Endothelial cell of umbilical vein (primary cell): ENCODE data around the gene DOC2B. TPM values are rescaled to one million over a fixed set of nuclear protein-coding genes. Genes with fewer than 3 reads are reported as not detected.

Experiments
- BruUV-seq: library from RNA; stranded (reverse); fragments of 400-500 nt; replicated peaks from 2 replicates; lab custom pipeline; 2021; lab: Mats Ljungman, UMichigan
- CTCF ChIA-PET: fragments of 300-600, 350-600 bp; sonication (Branson Sonifier 250); formaldehyde crosslinking; loops from one replicate; lab custom pipeline; 2021; ENCODE audit warnings: antibody characterized with exemption, inconsistent platforms; lab: Charles Lee
- POLR2A ChIA-PET: fragments of 300-600, 350-600 bp; sonication (Branson Sonifier 250); formaldehyde crosslinking; loops from one replicate; lab custom pipeline; 2021; ENCODE audit warnings: antibody characterized with exemption, inconsistent platforms; lab: Charles Lee
- DNase-seq: peaks from one replicate; pipeline ENCODE4 v3.0.0-alpha.2; 2011; ENCODE audit warnings: low read depth, low spot score
- FAIRE-seq: peaks from 2 replicates; lab custom pipeline; 2011; peaks lifted over from hg19 to GRCh38; lab: Jason Lieb, UNC
- H2AFZ ChIP-seq: 2 replicates; pipeline ENCODE4 v1.6.0; 2012; ENCODE audit warnings: low read depth, low read length, control low read depth, inconsistent platforms
- H3K27ac ChIP-seq: 2 replicates; pipeline ENCODE4 v1.5.1; 2011; ENCODE audit warnings: low read depth, mild to moderate bottlenecking, control low read depth, low read length, moderate library complexity; ENCODE audit not compliant: insufficient read depth
- H3K27me3 ChIP-seq, 2 experiments: 2 replicates each; pipeline versions ENCODE4 v1.6.0 to v1.6.1; 2011; ENCODE audit warnings: low read length in 2 of 2, mixed read lengths in 1 of 2; ENCODE audit not compliant: control insufficient read depth in 2 of 2, insufficient read depth in 2 of 2
- H3K36me3 ChIP-seq, 2 experiments: 2 replicates in 1 of 2; 3 replicates in 1 of 2; pipeline ENCODE4 v1.5.1; 2011; ENCODE audit warnings: low read length in 2 of 2, mild to moderate bottlenecking in 1 of 2, moderate library complexity in 1 of 2; ENCODE audit not compliant: control insufficient read depth in 2 of 2, insufficient read depth in 2 of 2; ENCODE audit errors: extremely low read depth in 1 of 2
- H3K4me1 ChIP-seq: 3 replicates; pipeline ENCODE4 v1.5.1; 2011; ENCODE audit warnings: mild to moderate bottlenecking, low read length; ENCODE audit not compliant: control insufficient read depth, insufficient read depth; ENCODE audit errors: extremely low read depth
- H3K4me2 ChIP-seq: 2 replicates; pipeline ENCODE4 v1.6.1; 2011; ENCODE audit warnings: low read length, control low read depth, mixed read lengths; ENCODE audit not compliant: insufficient read depth
- H3K4me3 ChIP-seq, 3 experiments: fragments of 200-600 bp in 1 of 3; sonication (generic), shearing (Covaris generic) in 1 of 3; replicated peaks in 1 of 3; 2 replicates each; pipeline ENCODE4 v1.5.1; 2011 to 2016; ENCODE audit warnings: control low read depth in 3 of 3, low read length in 3 of 3, mild to moderate bottlenecking in 2 of 3, inconsistent platforms in 1 of 3, low read depth in 1 of 3, moderate library complexity in 1 of 3; ENCODE audit not compliant: insufficient read depth in 1 of 3
- H3K79me2 ChIP-seq: 2 replicates; pipeline ENCODE4 v1.6.0; 2012; ENCODE audit warnings: low read length, inconsistent platforms; ENCODE audit not compliant: control insufficient read depth, insufficient read depth
- H3K9ac ChIP-seq: replicated peaks from 2 replicates; pipeline ENCODE3; 2011; ENCODE audit warnings: low read length, control low read depth; ENCODE audit not compliant: insufficient read depth; ENCODE audit errors: extremely low read depth
- H3K9me1 ChIP-seq: replicated peaks from 3 replicates; pipeline ENCODE4 v1.6.0; 2011; ENCODE audit warnings: mild to moderate bottlenecking, low read length; ENCODE audit not compliant: control insufficient read depth, insufficient read depth; ENCODE audit errors: extremely low read depth
- H3K9me3 ChIP-seq: replicated peaks from 2 replicates; pipeline ENCODE4 v1.5.1; 2012; ENCODE audit warnings: low read length, inconsistent platforms; ENCODE audit not compliant: control insufficient read depth, insufficient read depth
- H4K20me1 ChIP-seq: replicated peaks from 2 replicates; pipeline ENCODE3; 2011; ENCODE audit warnings: mild to moderate bottlenecking, low read length; ENCODE audit not compliant: control insufficient read depth, insufficient read depth; ENCODE audit errors: extremely low read depth
- CTCF ChIP-seq, 2 donors: IDR thresholded peaks; 1 replicate in 1 of 2; 2 replicates in 1 of 2; pipeline ENCODE4 v1.5.1; 2011; ENCODE audit warnings: low read length in 2 of 2, mild to moderate bottlenecking in 2 of 2, moderate library complexity in 2 of 2, control low read depth in 1 of 2, inconsistent platforms in 1 of 2, low read depth in 1 of 2; ENCODE audit not compliant: insufficient read depth in 1 of 2; ENCODE audit errors: extremely low read depth in 1 of 2
- EZH2 ChIP-seq: IDR thresholded peaks from 2 replicates; pipeline ENCODE4 v1.6.1; 2012; ENCODE audit warnings: borderline replicate concordance, low read depth, mild to moderate bottlenecking, moderate library complexity, low read length, inconsistent platforms; ENCODE audit not compliant: severe bottlenecking
- FOS ChIP-seq: IDR thresholded peaks from 2 replicates; pipeline ENCODE4 v1.6.1; 2011; ENCODE audit warnings: mild to moderate bottlenecking, low read length, moderate library complexity, borderline replicate concordance; ENCODE audit not compliant: insufficient read depth
- GATA2 ChIP-seq: IDR thresholded peaks from 2 replicates; pipeline ENCODE4 v1.7.0; 2011; ENCODE audit warnings: low read depth, mild to moderate bottlenecking, moderate library complexity, mixed read lengths, low read length; ENCODE audit not compliant: insufficient read length, insufficient read depth
- JUN ChIP-seq: IDR thresholded peaks from 2 replicates; pipeline ENCODE4 v1.6.1; 2011; ENCODE audit warnings: borderline replicate concordance, low read depth; ENCODE audit not compliant: insufficient read length, insufficient read depth
- MAX ChIP-seq: IDR thresholded peaks from 2 replicates; pipeline ENCODE4 v1.6.1; 2011; ENCODE audit not compliant: insufficient read depth, insufficient read length
- MYC ChIP-seq: IDR thresholded peaks from one replicate; pipeline ENCODE4 v1.6.1; 2011; ENCODE audit warnings: mild to moderate bottlenecking, low read depth, low read length
- POLR2A ChIP-seq: IDR thresholded peaks from 2 replicates; pipeline ENCODE4 v1.6.1; 2012; ENCODE audit warnings: low read depth, mild to moderate bottlenecking, control low read depth, low read length
- POLR2AphosphoS5 ChIP-seq: IDR thresholded peaks from 2 replicates; pipeline ENCODE4 v1.6.1; 2012; ENCODE audit warnings: low read depth, mild to moderate bottlenecking, control low read depth, low read length, moderate library complexity; ENCODE audit not compliant: insufficient read depth
- dilution Hi-C: fragments of 300-500 bp; cut with MboI; formaldehyde crosslinking; loops from one replicate; pipeline ENCODE4 v1.15.0; 2019; ENCODE audit warnings: low sequenced_read_pairs; ENCODE audit not compliant: extremely low pct_ligation_motif_present
- intact Hi-C: fragments of 100-400 bp; cut with micrococcal nuclease; formaldehyde crosslinking; loops from one replicate; pipeline ENCODE4 v1.10.0; 2022
- polyA plus RNA-seq, 4 experiments: library from polyadenylated mRNA; depleted of rRNA in 3 of 4; stranded (reverse) in 3 of 4; unstranded in 1 of 4; fragments of >200 nt; gene quantifications; 2 replicates each; pipeline versions ENCODE4 v1.2.1 to v1.2.3, GENCODE V29; 2011 to 2012; ENCODE audit warnings: missing spikeins in 1 of 4
- total RNA-seq: library from RNA; stranded (reverse); gene quantifications from 2 replicates; pipeline ENCODE4 v1.2.3, GENCODE V29; 2021

Gene DOC2B
- total and polyA plus RNA-seq, 2 donors (not counting 3 experiments of a cell fraction or from before 2014, with no cell fraction given) = 0.10 to 0.22 TPM

GRCh38 chr17:185445-186138 is 4.1 kb upstream of the DOC2B start:
- CTCF ChIA-PET = no interaction called here
- TF ChIP-seq MAX (no peak), JUN (no peak), MYC (no peak), EZH2 (no peak), POLR2AphosphoS5 (no peak), GATA2 (no peak), FOS (no peak), CTCF (IDR thresholded peaks at IDR 0.05; ENCODE audit: extremely low read depth in 1 of 2, insufficient read depth in 1 of 2, low read depth in 1 of 2, low read length in 2 of 2) (no peak), POLR2A (no peak)
- no peak for DNase-seq

More at GRCh38 chr17:185445-186138, 4.1 kb upstream of the DOC2B start:
- no peaks in the 10 kb centered on the region for H3K9me3 ChIP-seq
- intact Hi-C loops = no loop called here
- H3K4me3 ChIP-seq = no peak overlapping the region
- no peak overlapping the region for H3K27ac ChIP-seq
- BruUV-seq = no TSS peak
- no peak overlapping the region for H3K9ac ChIP-seq
- no peaks in the 10 kb centered on the region for H3K4me1 ChIP-seq
- dilution Hi-C loops = no loop called here
- no peaks in the 10 kb centered on the region for H4K20me1 ChIP-seq
- H3K79me2 ChIP-seq = no peaks in the 10 kb centered on the region
- no peak overlapping the region for H3K4me2 ChIP-seq
- H2AFZ ChIP-seq = no peak overlapping the region
- H3K9me1 ChIP-seq = no peaks in the 10 kb centered on the region
- H3K36me3 ChIP-seq = no peaks in the 10 kb centered on the region
- peaks cover 31 to 40% of the 10 kb centered on the region in 2 experiments for H3K27me3 ChIP-seq
- no peak for FAIRE-seq
- POLR2A ChIA-PET = no interaction called here
